Endothelial cell of umbilical vein (primary cell): Measurements from ENCODE around the gene TJP1.

Experiments
- CTCF ChIP-seq, 2 donors: IDR thresholded peaks; 1 replicate in 1 of 2; 2 replicates in 1 of 2; pipeline ENCODE4 v1.5.1; 2011; ENCODE audit warnings: low read length in 2 of 2, mild to moderate bottlenecking in 2 of 2, moderate library complexity in 2 of 2, control low read depth in 1 of 2, inconsistent platforms in 1 of 2, low read depth in 1 of 2; ENCODE audit not compliant: insufficient read depth in 1 of 2; ENCODE audit errors: extremely low read depth in 1 of 2
- FOS ChIP-seq: IDR thresholded peaks from 2 replicates; pipeline ENCODE4 v1.6.1; 2011; ENCODE audit warnings: mild to moderate bottlenecking, low read length, moderate library complexity, borderline replicate concordance; ENCODE audit not compliant: insufficient read depth
- POLR2A ChIP-seq: IDR thresholded peaks from 2 replicates; pipeline ENCODE4 v1.6.1; 2012; ENCODE audit warnings: low read depth, mild to moderate bottlenecking, control low read depth, low read length
- POLR2AphosphoS5 ChIP-seq: IDR thresholded peaks from 2 replicates; pipeline ENCODE4 v1.6.1; 2012; ENCODE audit warnings: low read depth, mild to moderate bottlenecking, control low read depth, low read length, moderate library complexity; ENCODE audit not compliant: insufficient read depth

GRCh38 chr15:29670998-29671981, 151.0 kb downstream of the TJP1 start:
- no peak for TF ChIP-seq CTCF (IDR thresholded peaks at IDR 0.05; ENCODE audit: extremely low read depth in 1 of 2, insufficient read depth in 1 of 2, low read depth in 1 of 2, low read length in 2 of 2)
- no peak for TF ChIP-seq POLR2A
- no peak for TF ChIP-seq POLR2AphosphoS5
- TF ChIP-seq FOS = peak; percentile 57
